ENCODE data around the gene RAB18.

GRCh38 chr10:27537787-27538186 lies 33.7 kb downstream of the RAB18 start:
- TF ChIP-seq CTCF (IDR thresholded peaks at IDR 0.05; ENCODE audit: insufficient read depth, low read length, poor library complexity, severe bottlenecking) (no peak), EZH2phosphoT487 (conservative IDR thresholded peaks at IDR 0.05; ENCODE audit: low read length) (no peak)
